AG10803 (cell line): ENCODE results near the gene ADAT3.
A peak's percentile ranks its signal among the peaks of the same experiment; 100 is the strongest.
"Not testable (repeated sequence)": the region's sequence is repeated elsewhere in the genome, so short reads cannot be mapped to it uniquely, and the experiment has no call there.

ENCODE experiments used
- DNase-seq: peaks from one replicate; pipeline ENCODE4 v3.0.0; 2010; ENCODE audit warnings: low read depth
- H3K4me3 ChIP-seq: 2 replicates; pipeline ENCODE4 v1.5.1; 2011; ENCODE audit warnings: mild to moderate bottlenecking, low read length, control low read depth
- CTCF ChIP-seq: conservative IDR thresholded peaks from 2 replicates; pipeline ENCODE4 v1.5.1; 2011; ENCODE audit warnings: mild to moderate bottlenecking, low read length, control low read depth, inconsistent platforms

The ADAT3 gene

GRCh38 chr19:1868971-1869370 is 36.2 kb upstream of the ADAT3 start:
- H3K4me3 ChIP-seq, result no peak overlapping the region
- DNase-seq, result no peak

DNA sequence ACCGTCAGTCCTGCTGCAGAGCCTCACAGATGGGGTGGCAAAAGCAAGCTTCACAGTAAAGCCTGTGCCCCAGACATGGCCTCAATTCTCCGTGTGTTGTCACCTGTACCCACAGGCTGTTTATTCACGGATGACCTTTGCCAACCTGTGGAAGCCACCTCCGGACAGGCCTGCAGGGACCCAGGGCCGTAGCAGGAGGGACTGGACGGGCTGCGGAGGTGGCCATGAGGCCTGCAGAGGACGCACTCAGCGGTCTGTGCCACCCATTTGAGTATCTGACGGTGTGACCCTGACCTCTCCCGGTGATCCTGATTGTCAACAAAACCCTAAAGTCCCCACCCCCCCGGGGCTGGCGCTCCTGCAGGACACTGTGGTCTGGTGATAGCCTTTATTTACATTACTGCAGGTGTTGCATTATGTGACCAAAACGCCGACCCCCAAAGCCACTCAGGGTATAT is 34.0 kb upstream of the ADAT3 start:
- no peak for DNase-seq
- H3K4me3 ChIP-seq, result no peak overlapping the region
- no peak for TF ChIP-seq CTCF

More at GRCh38 chr19:1868971-1869370, 36.2 kb upstream of the ADAT3 start:
- TF ChIP-seq CTCF, result no peak

DNA sequence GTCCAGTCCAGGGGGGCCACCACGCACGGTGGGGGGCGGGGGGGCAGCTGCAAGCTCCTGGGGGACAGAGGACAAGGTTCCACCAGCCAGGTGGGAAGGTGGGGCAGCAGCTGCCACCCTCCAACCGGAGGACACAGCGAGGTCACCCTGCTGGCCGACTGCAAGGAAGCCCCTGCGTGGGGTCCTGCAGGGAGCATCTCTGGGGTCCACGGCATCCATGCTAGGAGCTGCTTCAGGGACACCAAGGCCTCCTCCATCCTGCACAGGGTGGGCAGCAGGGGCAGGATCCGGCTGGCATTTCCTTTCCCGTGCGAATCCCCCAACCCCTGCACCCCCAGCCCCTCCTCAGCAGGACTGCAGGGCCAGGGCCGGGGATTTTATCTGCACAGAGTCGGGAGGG is 33.6 kb upstream of the ADAT3 start:
- H3K4me3 ChIP-seq, result no peak overlapping the region
- no peak for TF ChIP-seq CTCF
- DNase-seq, result no peak

- no peak for TF ChIP-seq CTCF
- no peak overlapping the region for H3K4me3 ChIP-seq
Measured at GRCh38 chr19:1872807-1873523, 32.2 kb upstream of the ADAT3 start.

GRCh38 chr19:1873524-1874473 is 31.4 kb upstream of the ADAT3 start:
- H3K4me3 ChIP-seq, result peak overlapping the region; percentile 97
- DNase-seq, result no peak
- TF ChIP-seq CTCF, result no peak

More at GRCh38 chr19:1872807-1873523, 32.2 kb upstream of the ADAT3 start:
- no peak for DNase-seq

DNA sequence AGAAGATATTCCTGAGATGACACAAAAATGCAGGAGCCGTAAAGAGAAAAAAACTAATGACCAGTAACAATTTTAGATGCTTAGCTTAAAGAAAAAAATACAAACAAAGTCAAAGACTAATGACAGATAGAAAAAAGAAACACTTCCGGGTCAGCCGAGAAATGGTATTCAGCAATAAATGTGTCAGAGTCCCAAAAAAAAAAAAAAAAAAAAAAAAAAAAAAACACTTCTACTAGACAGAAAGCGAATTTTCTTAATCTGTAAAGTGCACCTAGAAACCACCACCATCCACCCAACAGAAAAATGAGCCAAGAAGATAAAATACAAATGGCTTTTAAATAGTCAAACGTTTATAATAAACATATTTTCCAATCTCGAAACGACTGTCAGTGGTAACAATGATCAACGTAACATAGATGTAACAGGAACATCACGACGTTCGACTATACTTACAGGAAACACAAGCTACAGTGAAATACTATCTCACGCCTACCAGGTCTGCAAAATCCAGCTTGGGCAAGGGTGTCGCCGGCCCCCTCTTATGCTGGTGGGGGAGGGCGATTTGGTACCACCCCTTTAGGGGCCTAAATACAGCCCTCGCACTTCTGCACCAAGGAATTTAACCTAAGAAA is 30.5 kb upstream of the ADAT3 start:
- peak overlapping the region; percentile 97 for H3K4me3 ChIP-seq
- TF ChIP-seq CTCF, result no peak
- DNase-seq, result no peak

DNA sequence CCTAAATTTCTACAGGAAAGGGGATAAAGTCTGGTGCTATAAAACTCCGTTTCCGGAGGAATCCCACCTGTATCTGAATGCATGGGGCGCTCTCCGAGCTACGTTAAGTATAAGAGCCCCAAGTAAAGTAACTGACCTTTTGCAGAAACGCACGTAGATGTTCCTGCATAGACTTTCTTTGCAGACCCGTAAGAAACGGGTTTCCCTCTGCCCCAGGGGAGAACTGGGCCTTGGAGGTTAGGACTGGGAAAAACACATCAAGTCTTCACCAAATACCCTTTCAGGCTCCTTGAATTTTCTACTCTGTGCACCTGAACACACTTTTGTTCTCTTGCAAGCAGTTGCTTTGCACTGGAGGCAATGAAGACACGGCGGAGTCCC is 29.9 kb upstream of the ADAT3 start:
- DNase-seq, result not testable (repeated sequence)
- peak overlapping the region; percentile 97 for H3K4me3 ChIP-seq
